Liver (tissue), 9 donors: ENCODE results near the gene SERTM2. TPM values are rescaled to one million over a fixed set of nuclear protein-coding genes. Genes with fewer than 3 reads are reported as not detected.

Source experiments
- DNase-seq: peaks from one replicate; pipeline ENCODE4 v3.0.0-alpha.2; 2017; ENCODE audit warnings: low spot score
- H3K27ac ChIP-seq, 2 donors: one replicate each; pipeline ENCODE4 v1.7.0; 2013; ENCODE audit warnings: inconsistent platforms in 2 of 2, low read length in 2 of 2, control low read depth in 1 of 2, low read depth in 1 of 2, mild to moderate bottlenecking in 1 of 2
- H3K27me3 ChIP-seq, 4 donors: one replicate each; pipeline versions ENCODE4 v1.6.1 to v1.7.0; 2013; ENCODE audit warnings: low read length in 3 of 4, inconsistent platforms in 1 of 4, mild to moderate bottlenecking in 1 of 4, moderate library complexity in 1 of 4; ENCODE audit not compliant: control insufficient read depth in 4 of 4, insufficient read depth in 4 of 4
- H3K36me3 ChIP-seq, 4 donors: one replicate each; pipeline versions ENCODE4 v1.6.1 to v1.7.0; 2013; ENCODE audit warnings: low read length in 3 of 4, mild to moderate bottlenecking in 3 of 4, low read depth in 1 of 4, moderate library complexity in 1 of 4; ENCODE audit not compliant: control insufficient read depth in 4 of 4, insufficient read depth in 3 of 4
- H3K4me1 ChIP-seq, 4 donors: one replicate each; pipeline versions ENCODE4 v1.6.1 to v1.7.0; 2013; ENCODE audit warnings: low read length in 3 of 4, mild to moderate bottlenecking in 3 of 4, moderate library complexity in 1 of 4; ENCODE audit not compliant: control insufficient read depth in 4 of 4, insufficient read depth in 4 of 4
- H3K4me3 ChIP-seq, 3 donors: one replicate each; pipeline versions ENCODE4 v1.6.1 to v1.7.0; 2013; ENCODE audit warnings: low read length in 3 of 3, control low read depth in 1 of 3, low read depth in 1 of 3, mild to moderate bottlenecking in 1 of 3
- H3K9ac ChIP-seq, 2 donors: one replicate each; pipeline ENCODE4 v1.7.0; 2013; ENCODE audit warnings: low read length in 2 of 2, mild to moderate bottlenecking in 2 of 2, moderate library complexity in 2 of 2, control low read depth in 1 of 2, low read depth in 1 of 2
- H3K9me3 ChIP-seq, 4 donors: one replicate each; pipeline versions ENCODE4 v1.6.1 to v1.7.0; 2013; ENCODE audit warnings: low read length in 3 of 4; ENCODE audit not compliant: control insufficient read depth in 4 of 4
- ATF3 ChIP-seq: IDR thresholded peaks from 2 replicates; pipeline ENCODE4 v1.6.1; 2016; ENCODE audit warnings: antibody characterized with exemption
- GABPA ChIP-seq, 2 donors: IDR thresholded peaks in 1 of 2; conservative IDR thresholded peaks in 1 of 2; 2 replicates each; pipeline ENCODE4 v1.6.1; 2016; ENCODE audit warnings: antibody characterized with exemption in 2 of 2, mild to moderate bottlenecking in 1 of 2, moderate library complexity in 1 of 2
- HNF4A ChIP-seq, 2 donors: conservative IDR thresholded peaks; 2 replicates each; pipeline ENCODE4 v1.6.1; 2016; ENCODE audit warnings: antibody characterized with exemption in 2 of 2, mild to moderate bottlenecking in 2 of 2
- HNF4G ChIP-seq: IDR thresholded peaks from 2 replicates; pipeline ENCODE4 v1.6.1; 2016; ENCODE audit warnings: antibody characterized with exemption
- JUND ChIP-seq, 2 donors: IDR thresholded peaks; 2 replicates each; pipeline ENCODE4 v1.6.1; 2016; ENCODE audit warnings: antibody characterized with exemption in 2 of 2
- MAX ChIP-seq: IDR thresholded peaks from 2 replicates; pipeline ENCODE4 v1.6.1; 2016; ENCODE audit warnings: antibody characterized with exemption
- RXRA ChIP-seq, 2 donors: IDR thresholded peaks; 2 replicates each; pipeline ENCODE4 v1.6.1; 2017 to 2018; ENCODE audit warnings: antibody characterized with exemption in 2 of 2, mild to moderate bottlenecking in 1 of 2
- SP1 ChIP-seq: IDR thresholded peaks from 2 replicates; pipeline ENCODE4 v1.6.1; 2018; ENCODE audit warnings: antibody characterized with exemption, mild to moderate bottlenecking
- TAF1 ChIP-seq: conservative IDR thresholded peaks from 2 replicates; pipeline ENCODE4 v1.6.1; 2016; ENCODE audit warnings: antibody characterized with exemption, mild to moderate bottlenecking
- ZBTB33 ChIP-seq: IDR thresholded peaks from 2 replicates; pipeline ENCODE4 v1.6.1; 2016; ENCODE audit warnings: antibody characterized with exemption
- WGBS: extraction: QIAGEN DNeasy Blood & Tissue Kit; methylation state at CpG from one replicate; pipeline ENCODE4 v1.1.7; 2013; 5-methylcytosine and 5-hydroxymethylcytosine counted together
- polyA plus RNA-seq, 2 donors: library from polyadenylated mRNA; stranded (reverse) in 1 of 2; unstranded in 1 of 2; fragments of 200-250 nt in 1 of 2; fragments of >200 nt in 1 of 2; fragmentation: Nextera tagmentation in 1 of 2; extraction: Ambion mirVana in 1 of 2; gene quantifications; one replicate each; pipeline versions ENCODE4 v1.2.1 to v1.2.3, GENCODE V29; 2013 to 2015
- total RNA-seq, 2 donors: library from RNA; depleted of rRNA; stranded (reverse); fragments of >200 nt; gene quantifications; one replicate each; pipeline ENCODE4 v1.2.3, GENCODE V29; 2014
- TF ChIP-seq, protein P1 (sequence below): fragments of 150-350 bp; IDR thresholded peaks from 2 replicates; pipeline ENCODE4 v1.5.1; 2017; ENCODE audit warnings: improper control_type of control experiment, low read depth, low read length; ENCODE audit not compliant: missing input control
- donor health status: healthy.
- donor health status: healthy.
- donor health status: healthy.
- donor health status: healthy.
- donor health status: healthy.

The SERTM2 gene
- total RNA-seq (10 to 100 TPM in 1 of 2 donors, under 1 TPM in 1; 0.09 to 16.2 TPM), polyA plus RNA-seq (1 to 10 TPM in 1 of 2 donors, under 1 TPM in 1; 0.96 to 4.3 TPM)

GRCh38 chrX:111511477-111511876 is at the start of gene SERTM2:
Gene SERTM2, plus strand, starts transcription at chrX:111511645. Its CDS starts 7,213 bp downstream, at chrX:111518858.
- H3K9me3 ChIP-seq: no peaks in the 10 kb centered on the region
- no peaks in the 10 kb centered on the region for H3K27me3 ChIP-seq
- H3K4me3 ChIP-seq: peak within 1 kb of the TSS in 2 of 3 donors; percentile 14 to 38
- no peaks in the 10 kb centered on the region for H3K36me3 ChIP-seq
- no peak for TF ChIP-seq TAF1
- TF ChIP-seq ZBTB33: no peak
- TF ChIP-seq RXRA (IDR thresholded peaks at IDR 0.05): no peak
- WGBS: 4% methylated on average over 3 of the region's 3 CpGs
- peak within 1 kb of the TSS; percentile 7 to 9 for H3K9ac ChIP-seq
- H3K27ac ChIP-seq: peak within 1 kb of the TSS in 1 of 2 donors; percentile 18
- no peak for DNase-seq
- peaks cover 0 to 2% (median 0%) of the 10 kb centered on the region in 4 donors for H3K4me1 ChIP-seq

GRCh38 chrX:111465669-111466068 is 45.8 kb upstream of the SERTM2 start:
- 73% methylated on average over 1 of the region's 1 CpG for WGBS
- H3K27me3 ChIP-seq: no peaks in the 10 kb centered on the region
- no peak overlapping the region for H3K4me3 ChIP-seq
- no peak overlapping the region for H3K9ac ChIP-seq
- H3K27ac ChIP-seq: no peak overlapping the region
- no peak for DNase-seq
- H3K36me3 ChIP-seq: no peaks in the 10 kb centered on the region
- TF ChIP-seq, protein P1, sequence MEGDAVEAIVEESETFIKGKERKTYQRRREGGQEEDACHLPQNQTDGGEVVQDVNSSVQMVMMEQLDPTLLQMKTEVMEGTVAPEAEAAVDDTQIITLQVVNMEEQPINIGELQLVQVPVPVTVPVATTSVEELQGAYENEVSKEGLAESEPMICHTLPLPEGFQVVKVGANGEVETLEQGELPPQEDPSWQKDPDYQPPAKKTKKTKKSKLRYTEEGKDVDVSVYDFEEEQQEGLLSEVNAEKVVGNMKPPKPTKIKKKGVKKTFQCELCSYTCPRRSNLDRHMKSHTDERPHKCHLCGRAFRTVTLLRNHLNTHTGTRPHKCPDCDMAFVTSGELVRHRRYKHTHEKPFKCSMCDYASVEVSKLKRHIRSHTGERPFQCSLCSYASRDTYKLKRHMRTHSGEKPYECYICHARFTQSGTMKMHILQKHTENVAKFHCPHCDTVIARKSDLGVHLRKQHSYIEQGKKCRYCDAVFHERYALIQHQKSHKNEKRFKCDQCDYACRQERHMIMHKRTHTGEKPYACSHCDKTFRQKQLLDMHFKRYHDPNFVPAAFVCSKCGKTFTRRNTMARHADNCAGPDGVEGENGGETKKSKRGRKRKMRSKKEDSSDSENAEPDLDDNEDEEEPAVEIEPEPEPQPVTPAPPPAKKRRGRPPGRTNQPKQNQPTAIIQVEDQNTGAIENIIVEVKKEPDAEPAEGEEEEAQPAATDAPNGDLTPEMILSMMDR: no peak
- TF ChIP-seq MAX: no peak
- TF ChIP-seq ATF3: no peak
- TF ChIP-seq GABPA (IDR thresholded peaks at IDR 0.05 in 1 of 2, conservative IDR thresholded peaks at IDR 0.05 in 1 of 2): no peak
- no peak for TF ChIP-seq HNF4G
- TF ChIP-seq HNF4A (conservative IDR thresholded peaks at IDR 0.05): no peak
- TF ChIP-seq JUND (IDR thresholded peaks at IDR 0.05): no peak
- peaks cover 0 to under 1% (median 0%) of the 10 kb centered on the region in 4 donors for H3K4me1 ChIP-seq
- peaks cover 0 to 3% (median 0%) of the 10 kb centered on the region in 4 donors for H3K9me3 ChIP-seq

- Histone ChIP-seq H3K4me1 (peaks cover 0 to 7% (median 4%) of the 10 kb centered on the region in 4 donors), H3K36me3 (no peaks in the 10 kb centered on the region), H3K9me3 (peaks cover 0 to 6% (median 0%) of the 10 kb centered on the region in 4 donors), H3K27ac (no peak overlapping the region), H3K4me3 (no peak overlapping the region), H3K27me3 (no peaks in the 10 kb centered on the region), H3K9ac (no peak overlapping the region)
- WGBS: 10% methylated on average over 1 of the region's 1 CpG
- no peak for TF ChIP-seq TAF1
- no peak for TF ChIP-seq RXRA (IDR thresholded peaks at IDR 0.05)
- no peak for TF ChIP-seq HNF4A (conservative IDR thresholded peaks at IDR 0.05)
- no peak for TF ChIP-seq SP1
- no peak for DNase-seq
Observed at GRCh38 chrX:111467896-111468295, 43.5 kb upstream of the SERTM2 start.
